Kidney epithelial cell (primary cell): Measurements from ENCODE around the gene UNC93B1. TPM values are rescaled to one million over a fixed set of nuclear protein-coding genes. Genes with fewer than 3 reads are reported as not detected.
A peak's percentile ranks its signal among the peaks of the same experiment; 100 is the strongest.

ENCODE experiments used
- DNase-seq: peaks from one replicate; pipeline ENCODE4 v3.0.0-alpha.2; 2010; ENCODE audit warnings: low read depth
- H3K27me3 ChIP-seq: 2 replicates; pipeline ENCODE4 v1.6.0; 2011; ENCODE audit warnings: low read length; ENCODE audit not compliant: control insufficient read depth, insufficient read depth
- H3K36me3 ChIP-seq: 2 replicates; pipeline ENCODE4 v1.5.1; 2011; ENCODE audit warnings: low read length; ENCODE audit not compliant: control insufficient read depth, insufficient read depth
- H3K4me3 ChIP-seq: 2 replicates; pipeline ENCODE4 v1.5.1; 2011; ENCODE audit warnings: low read depth, mild to moderate bottlenecking, control low read depth, low read length
- total RNA-seq: library from RNA; depleted of rRNA; stranded (reverse); fragments of >200 nt; gene quantifications from 2 replicates; pipeline ENCODE4 v1.2.3, GENCODE V29; 2015
- TF ChIP-seq, protein P1 (sequence below): IDR thresholded peaks from 2 replicates; pipeline ENCODE4 v1.5.1; 2011; ENCODE audit warnings: mild to moderate bottlenecking, moderate library complexity, low read length, control low read depth, inconsistent platforms; ENCODE audit not compliant: insufficient read depth, poor library complexity, severe bottlenecking

The UNC93B1 gene
- total RNA-seq, 1 donor from 2014 or later = 21.0 TPM

DNA sequence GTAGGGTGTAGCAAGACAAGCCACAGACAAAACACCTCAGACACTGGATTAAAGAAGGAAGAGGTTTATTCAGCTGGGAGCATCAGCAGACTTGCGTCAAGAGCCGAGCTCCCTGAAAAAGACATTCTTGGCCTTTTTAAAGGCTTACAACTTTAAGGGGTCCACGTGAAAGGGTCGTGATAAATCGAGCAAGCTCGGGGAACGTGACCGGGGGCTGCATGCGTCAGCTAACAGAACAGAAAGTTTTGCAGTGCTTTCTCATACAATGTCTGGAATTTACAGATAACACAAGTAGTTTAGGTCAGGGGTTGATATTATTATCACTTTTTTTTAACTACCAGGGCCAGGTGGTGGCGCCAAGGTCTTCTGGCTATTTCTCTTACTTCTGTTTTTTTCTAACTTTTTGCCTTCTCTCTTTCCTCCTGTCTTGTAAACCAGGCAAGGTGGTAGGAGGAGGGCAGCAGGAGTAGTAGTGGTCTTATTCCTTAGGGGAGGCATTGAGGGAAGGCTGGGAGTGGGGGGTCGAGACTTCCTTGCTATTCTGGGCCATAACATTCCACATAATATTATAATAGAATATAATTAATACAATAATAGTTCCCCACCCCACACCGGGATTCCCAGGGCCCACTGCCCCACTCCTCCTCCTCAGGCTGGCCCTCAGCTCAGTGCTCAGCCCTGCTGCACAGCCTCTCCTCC is 5.6 kb upstream of the UNC93B1 start:
- no peak for DNase-seq
- H3K27me3 ChIP-seq = no peaks in the 10 kb centered on the region

DNA sequence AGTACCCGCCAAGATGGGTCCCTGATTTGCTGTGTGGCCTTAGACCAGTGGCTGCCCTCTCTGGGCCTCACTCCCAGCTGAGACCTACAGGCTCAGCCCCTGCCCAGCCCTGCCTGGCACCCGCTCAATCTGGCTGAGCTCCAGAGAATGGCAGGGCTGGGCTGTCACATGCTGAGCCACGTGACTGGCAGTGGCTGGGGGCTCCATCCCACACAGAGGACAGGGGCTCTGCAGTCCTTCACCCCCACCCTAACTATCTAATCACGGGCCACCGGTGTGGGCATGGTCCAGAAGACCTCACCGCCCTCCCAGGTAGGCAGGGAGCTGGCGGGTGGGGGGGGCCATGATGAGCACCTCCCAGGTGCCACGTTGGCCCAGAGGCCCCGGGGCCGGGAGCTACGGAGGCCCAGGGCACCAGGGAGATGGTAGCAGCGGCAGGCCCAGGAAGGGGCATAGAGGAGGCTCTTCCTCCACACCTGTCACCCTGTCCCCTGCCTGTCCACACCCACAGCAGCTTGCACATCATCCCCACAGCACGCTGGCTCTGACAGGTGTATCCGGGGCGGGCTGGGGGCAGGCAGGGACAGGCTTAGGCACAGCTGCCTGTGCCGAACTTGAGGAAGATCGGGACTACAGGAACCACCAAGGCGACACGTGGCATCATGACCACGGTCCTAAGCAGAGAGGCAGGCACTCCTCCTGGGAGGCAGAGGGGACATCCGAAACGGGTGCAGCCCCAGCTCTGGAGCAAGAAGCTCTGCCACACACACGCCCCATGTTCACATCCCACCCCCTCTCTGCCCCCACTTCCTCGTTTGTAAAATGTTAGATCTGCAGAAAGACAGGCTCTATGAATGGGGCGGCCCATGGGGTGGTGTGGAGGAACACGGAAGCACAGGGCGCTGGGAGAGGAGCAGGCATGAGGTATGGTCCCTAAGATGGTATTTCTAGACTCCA is 4.8 kb upstream of the UNC93B1 start:
- Histone ChIP-seq H3K36me3 (no peaks in the 10 kb centered on the region), H3K4me3 (no peak overlapping the region), H3K27me3 (no peaks in the 10 kb centered on the region)
- TF ChIP-seq, protein P1, sequence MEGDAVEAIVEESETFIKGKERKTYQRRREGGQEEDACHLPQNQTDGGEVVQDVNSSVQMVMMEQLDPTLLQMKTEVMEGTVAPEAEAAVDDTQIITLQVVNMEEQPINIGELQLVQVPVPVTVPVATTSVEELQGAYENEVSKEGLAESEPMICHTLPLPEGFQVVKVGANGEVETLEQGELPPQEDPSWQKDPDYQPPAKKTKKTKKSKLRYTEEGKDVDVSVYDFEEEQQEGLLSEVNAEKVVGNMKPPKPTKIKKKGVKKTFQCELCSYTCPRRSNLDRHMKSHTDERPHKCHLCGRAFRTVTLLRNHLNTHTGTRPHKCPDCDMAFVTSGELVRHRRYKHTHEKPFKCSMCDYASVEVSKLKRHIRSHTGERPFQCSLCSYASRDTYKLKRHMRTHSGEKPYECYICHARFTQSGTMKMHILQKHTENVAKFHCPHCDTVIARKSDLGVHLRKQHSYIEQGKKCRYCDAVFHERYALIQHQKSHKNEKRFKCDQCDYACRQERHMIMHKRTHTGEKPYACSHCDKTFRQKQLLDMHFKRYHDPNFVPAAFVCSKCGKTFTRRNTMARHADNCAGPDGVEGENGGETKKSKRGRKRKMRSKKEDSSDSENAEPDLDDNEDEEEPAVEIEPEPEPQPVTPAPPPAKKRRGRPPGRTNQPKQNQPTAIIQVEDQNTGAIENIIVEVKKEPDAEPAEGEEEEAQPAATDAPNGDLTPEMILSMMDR = no peak
- no peak for DNase-seq

More for the DNA sequence above, 5.6 kb upstream of the UNC93B1 start:
- H3K36me3 ChIP-seq = no peaks in the 10 kb centered on the region
- TF ChIP-seq, protein P1 = peak; percentile 40
- no peak overlapping the region for H3K4me3 ChIP-seq

DNA sequence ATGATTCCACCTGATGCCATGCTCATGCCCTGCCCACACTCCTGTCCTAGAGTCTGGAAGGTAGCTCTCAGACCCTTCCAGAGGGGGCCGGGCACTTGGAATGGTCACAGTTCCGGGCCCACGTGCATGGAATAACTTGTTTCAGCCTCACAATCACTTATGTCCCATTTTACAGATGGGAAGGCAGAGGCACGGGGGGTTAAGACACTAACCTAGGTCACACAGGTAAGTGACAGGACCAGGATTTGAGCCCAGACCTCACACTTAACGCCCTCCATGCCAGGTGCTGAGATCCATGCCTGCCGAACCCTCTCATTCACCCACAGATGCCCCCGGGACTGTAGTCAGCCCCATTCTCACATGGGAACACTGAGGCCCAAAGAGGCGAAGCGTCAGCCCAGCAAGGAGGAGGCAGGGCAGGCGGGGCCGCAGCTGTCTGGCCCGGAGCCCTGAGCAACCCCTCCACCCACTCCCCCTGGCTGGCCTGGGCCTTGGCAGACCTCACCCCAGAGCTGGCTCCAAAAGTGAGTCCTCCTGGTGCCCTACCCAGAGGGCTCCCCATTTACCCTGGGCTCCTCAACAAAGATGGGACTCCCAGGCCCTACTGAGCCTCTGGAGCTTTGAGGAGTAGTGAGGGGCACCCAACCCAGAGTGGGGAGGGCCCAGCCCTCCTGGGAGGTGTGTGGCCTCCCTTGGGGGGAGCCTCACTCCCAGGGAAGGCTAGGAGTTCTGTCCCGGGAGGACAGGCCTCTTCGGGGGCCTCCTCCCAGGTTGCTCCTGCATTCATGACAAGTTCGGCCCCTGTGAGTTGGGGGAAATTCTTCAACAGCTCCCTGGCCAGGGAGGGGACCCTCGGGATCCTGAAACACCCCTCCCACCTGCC is 3.8 kb upstream of the UNC93B1 start:
- Histone ChIP-seq H3K4me3 (no peak overlapping the region), H3K36me3 (no peaks in the 10 kb centered on the region), H3K27me3 (no peaks in the 10 kb centered on the region)
- no peak for DNase-seq
- TF ChIP-seq, protein P1 = no peak

DNA sequence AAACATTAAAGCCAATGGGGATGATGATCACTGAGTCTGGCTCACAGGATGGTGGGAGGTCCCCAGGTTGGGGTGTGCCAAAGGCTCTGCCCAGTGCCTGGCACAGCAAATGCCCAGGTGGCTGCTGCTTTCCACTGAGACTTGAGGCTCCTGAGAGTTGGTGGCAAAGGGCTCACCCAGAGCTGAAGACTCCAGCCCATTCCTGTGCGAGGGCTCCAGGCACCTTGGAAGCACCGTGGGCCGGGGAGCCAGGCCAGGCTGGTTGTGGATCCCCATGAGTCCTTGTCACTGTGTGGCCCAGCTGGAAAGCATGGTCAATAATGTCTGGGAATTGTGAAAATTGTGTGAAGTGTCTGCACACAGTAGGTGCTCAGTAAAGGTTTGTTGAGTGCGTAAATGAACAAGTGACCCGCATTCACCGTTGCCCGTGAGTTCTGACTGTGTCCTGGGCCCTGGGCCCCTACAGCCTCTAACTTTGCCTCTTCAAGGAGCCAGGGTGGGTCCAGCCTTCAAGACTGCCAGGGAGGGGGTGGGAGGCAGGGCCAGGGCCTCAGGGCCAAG is 2.8 kb upstream of the UNC93B1 start:
- DNase-seq = no peak
- Histone ChIP-seq H3K4me3 (no peak overlapping the region), H3K36me3 (no peaks in the 10 kb centered on the region), H3K27me3 (no peaks in the 10 kb centered on the region)
- TF ChIP-seq, protein P1 = no peak

DNA sequence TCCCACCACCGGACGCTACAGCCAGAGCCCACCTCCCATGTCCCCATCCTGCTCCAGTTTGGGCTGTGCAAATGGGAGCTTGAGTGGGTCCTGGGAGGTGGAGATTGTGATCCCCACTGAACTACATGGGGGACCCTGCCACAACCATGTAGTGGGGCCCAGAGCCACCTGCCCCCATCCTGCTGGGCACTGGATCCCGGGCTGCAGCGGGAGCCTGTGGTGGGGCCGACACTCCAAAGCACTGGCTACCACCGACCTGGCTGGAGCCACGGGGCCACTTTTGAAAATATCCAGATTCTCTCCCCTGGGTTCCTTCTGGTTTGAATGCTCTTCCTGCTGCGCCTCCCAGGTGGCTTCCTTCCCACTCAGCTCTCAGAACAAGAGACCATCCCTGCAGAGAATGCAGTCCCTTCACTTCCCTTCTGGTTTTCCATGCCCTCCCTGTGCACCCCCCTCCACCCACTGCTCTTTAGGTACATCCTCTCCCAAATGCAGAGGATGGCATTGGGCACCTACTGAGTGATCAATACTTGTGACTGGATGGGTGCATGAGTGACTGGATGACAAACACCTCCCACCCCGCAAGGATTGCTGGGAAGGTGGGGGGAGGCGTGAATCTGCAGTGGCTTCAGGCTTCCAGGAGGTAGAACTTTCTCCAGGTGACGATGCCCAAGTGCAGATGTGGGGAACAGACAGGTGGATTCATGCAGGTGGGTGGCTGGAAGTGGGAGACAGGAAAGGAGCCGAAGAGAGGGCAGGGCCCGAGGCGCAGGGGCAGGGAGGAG is 846 bp upstream of the UNC93B1 start:
- Histone ChIP-seq H3K36me3 (no peaks in the 10 kb centered on the region), H3K27me3 (no peaks in the 10 kb centered on the region), H3K4me3 (no peak overlapping the region)
- TF ChIP-seq, protein P1 = no peak
- no peak for DNase-seq
